Adipose tissue (tissue), 3 donors: ENCODE data around the gene B4GALT6. TPM values are rescaled to one million over a fixed set of nuclear protein-coding genes. Genes with fewer than 3 reads are reported as not detected.
"Not testable (repeated sequence)": the region's sequence is repeated elsewhere in the genome, so short reads cannot be mapped to it uniquely, and the experiment has no call there.

Experiments used
- H3K27ac ChIP-seq: one replicate; pipeline ENCODE4 v1.5.1; 2013; ENCODE audit warnings: low read depth, low read length
- WGBS, 3 donors: extraction: QIAGEN DNeasy Blood & Tissue Kit; methylation state at CpG; one replicate each; pipeline ENCODE4 v1.1.7; 2013; 5-methylcytosine and 5-hydroxymethylcytosine counted together
- polyA plus RNA-seq, 3 donors: library from polyadenylated mRNA; stranded (reverse); fragments of 200-250 nt; gene quantifications; one replicate each; pipeline ENCODE4 v1.2.3, GENCODE V29; 2013
- donor health status: healthy with polysubstance abuse.
- donor health status: Bipolar disorder and iron deficiency.
- donor health status: healthy.

The B4GALT6 gene, protein sequence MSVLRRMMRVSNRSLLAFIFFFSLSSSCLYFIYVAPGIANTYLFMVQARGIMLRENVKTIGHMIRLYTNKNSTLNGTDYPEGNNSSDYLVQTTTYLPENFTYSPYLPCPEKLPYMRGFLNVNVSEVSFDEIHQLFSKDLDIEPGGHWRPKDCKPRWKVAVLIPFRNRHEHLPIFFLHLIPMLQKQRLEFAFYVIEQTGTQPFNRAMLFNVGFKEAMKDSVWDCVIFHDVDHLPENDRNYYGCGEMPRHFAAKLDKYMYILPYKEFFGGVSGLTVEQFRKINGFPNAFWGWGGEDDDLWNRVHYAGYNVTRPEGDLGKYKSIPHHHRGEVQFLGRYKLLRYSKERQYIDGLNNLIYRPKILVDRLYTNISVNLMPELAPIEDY
- 1 to 10 TPM in 2 of 3 donors, under 1 TPM in 1; 0.87 to 1.9 (median 1.9) TPM for polyA plus RNA-seq

GRCh38 chr18:31684279-31685096 lies at the start of gene B4GALT6:
TSS of gene B4GALT6 (minus strand) at chr18:31684581. CDS start at chr18:31684426, 155 bp downstream.
- H3K27ac ChIP-seq, result no peak within 1 kb of the TSS
- WGBS, 3 donors, result 0 to 1% (median 1%) methylated on average over 55 to 85 of the region's 86 CpGs

DNA sequence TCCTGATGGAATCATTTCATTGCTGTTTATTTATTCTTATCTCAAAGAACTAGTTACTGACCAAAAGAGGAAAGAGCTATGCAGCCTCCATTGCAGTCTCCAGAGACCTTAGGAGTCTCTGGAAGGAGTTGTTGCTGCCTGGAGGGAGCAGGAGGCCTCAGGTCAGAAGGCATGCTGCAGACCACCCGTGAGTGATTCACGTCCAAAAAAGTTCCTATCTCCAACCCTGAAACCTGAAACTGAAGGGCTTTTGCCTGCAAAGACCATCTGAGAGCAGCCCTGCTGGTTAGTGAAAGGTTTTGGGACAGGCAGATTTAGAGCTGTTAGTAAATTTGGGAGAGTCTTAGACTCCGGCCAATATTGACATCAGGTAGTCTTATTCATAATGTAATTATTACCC lies 47.2 kb upstream of the B4GALT6 start:
- H3K27ac ChIP-seq, result no peak overlapping the region
- WGBS, 3 donors, result 51 to 67% (median 61%) methylated on average over 3 of the region's 3 CpGs

DNA sequence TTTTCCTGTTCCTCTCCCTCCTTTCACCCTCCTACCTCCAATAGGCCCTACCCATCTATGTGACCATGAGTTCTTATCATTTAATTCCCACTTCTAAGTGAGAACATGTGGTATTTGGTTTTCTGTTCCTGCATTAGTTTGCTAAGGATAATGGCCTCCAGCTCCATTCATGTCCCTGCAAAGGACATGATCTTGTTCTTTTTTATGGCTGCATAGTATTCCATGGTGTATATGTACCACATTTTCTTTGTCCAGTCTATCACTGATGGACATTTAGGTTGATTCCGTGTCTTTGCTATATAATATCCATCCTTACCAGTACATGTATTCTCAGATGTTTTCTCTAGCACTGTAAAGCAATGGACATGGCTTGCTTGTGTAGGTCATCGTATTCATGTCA lies 44.8 kb upstream of the B4GALT6 start:
- H3K27ac ChIP-seq, result not testable (repeated sequence)
- 88 to 96% (median 94%) methylated on average over 2 of the region's 2 CpGs for WGBS, 3 donors

GRCh38 chr18:31723990-31724711 lies 39.8 kb upstream of the B4GALT6 start:
- H3K27ac ChIP-seq, result no peak overlapping the region
- 5 to 16% (median 9%) methylated on average over 42 to 43 of the region's 43 CpGs for WGBS, 3 donors

- H3K27ac ChIP-seq, result no peak overlapping the region
- 40 to 61% (median 50%) methylated on average over 7 of the region's 7 CpGs for WGBS, 3 donors
These were observed 39.2 kb upstream of the B4GALT6 start for GRCh38 chr18:31723639-31723989.

GRCh38 chr18:31722369-31722957 lies 38.1 kb upstream of the B4GALT6 start:
- H3K27ac ChIP-seq, result no peak overlapping the region
- 31 to 38% (median 33%) methylated on average over 7 of the region's 7 CpGs for WGBS, 3 donors

GRCh38 chr18:31721601-31722000 lies 37.2 kb upstream of the B4GALT6 start:
- no peak overlapping the region for H3K27ac ChIP-seq
- WGBS, 3 donors, result 60 to 84% (median 81%) methylated on average over 3 of the region's 3 CpGs

DNA sequence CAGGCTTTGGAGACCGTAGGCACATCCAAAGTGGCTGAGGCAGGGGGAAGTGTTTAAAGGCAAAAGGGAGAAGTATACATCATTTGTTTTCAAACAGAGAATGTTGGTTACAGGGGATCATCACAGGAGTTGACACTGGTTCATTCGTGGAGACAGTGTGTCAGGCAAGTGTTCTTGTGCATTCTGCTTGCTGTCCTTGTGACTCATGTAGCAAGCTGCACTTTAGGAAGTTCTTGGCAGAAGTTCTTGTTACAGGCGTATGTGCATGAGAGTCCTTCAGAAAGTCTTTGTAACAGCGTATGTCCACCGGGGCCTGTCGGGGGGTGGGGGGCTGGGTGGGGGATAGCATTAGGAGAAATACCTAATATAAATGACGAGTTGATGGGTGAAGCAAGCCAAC lies 36.5 kb upstream of the B4GALT6 start:
- WGBS, 3 donors, result 64 to 70% (median 66%) methylated on average over 7 of the region's 7 CpGs
- no peak overlapping the region for H3K27ac ChIP-seq

- 72 to 94% (median 93%) methylated on average over 7 of the region's 7 CpGs for WGBS, 3 donors
- no peak overlapping the region for H3K27ac ChIP-seq
These were observed 35.1 kb upstream of the B4GALT6 start for GRCh38 chr18:31719363-31720006.

- WGBS, 3 donors, result 79 to 83% (median 81%) methylated on average over 3 of the region's 3 CpGs
- H3K27ac ChIP-seq, result no peak overlapping the region
These were observed 34.0 kb upstream of the B4GALT6 start for GRCh38 chr18:31718386-31718785.

- no peak overlapping the region for H3K27ac ChIP-seq
- WGBS, 3 donors, result 62 to 74% (median 64%) methylated on average over 3 of the region's 3 CpGs
These were observed 32.0 kb upstream of the B4GALT6 start for GRCh38 chr18:31716362-31716761.

DNA sequence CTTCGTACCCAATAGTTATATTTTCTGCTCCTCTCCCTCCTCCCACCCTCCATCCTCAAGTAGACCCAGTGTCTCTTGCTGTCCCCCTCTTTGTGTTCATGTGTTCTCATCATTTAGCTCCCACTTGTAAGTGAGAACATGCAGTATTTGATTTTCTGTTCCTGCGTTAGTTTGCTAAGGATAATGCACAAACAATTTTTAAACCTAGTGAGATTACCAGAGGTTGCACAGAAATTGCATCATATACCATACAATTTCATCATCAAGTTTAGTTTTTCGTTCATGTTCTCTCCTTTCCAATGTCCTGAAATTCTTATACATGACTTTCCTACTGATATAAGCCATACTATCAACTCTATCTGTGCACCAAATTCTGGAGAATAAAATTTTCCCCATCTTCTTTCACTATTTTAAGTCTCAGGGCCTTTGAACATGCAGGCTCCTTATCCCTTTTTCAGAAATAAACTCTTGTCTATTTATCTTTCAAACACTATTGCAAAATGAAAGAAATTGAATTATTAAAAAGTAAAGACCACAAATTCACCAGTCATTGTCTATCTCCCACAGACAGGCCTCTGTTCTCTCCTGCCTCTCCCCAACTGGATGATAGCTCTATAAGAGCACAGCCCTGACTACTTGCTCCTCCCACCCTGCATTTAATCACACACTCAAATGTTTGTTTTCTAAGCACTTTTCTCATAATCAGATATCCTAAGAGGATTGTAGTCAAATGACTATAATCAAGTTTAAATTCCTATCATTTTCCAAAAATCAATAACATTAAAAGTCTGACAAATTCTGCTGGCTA lies 27.2 kb upstream of the B4GALT6 start:
- WGBS, 3 donors, result 66 to 79% (median 68%) methylated on average over 3 of the region's 3 CpGs

DNA sequence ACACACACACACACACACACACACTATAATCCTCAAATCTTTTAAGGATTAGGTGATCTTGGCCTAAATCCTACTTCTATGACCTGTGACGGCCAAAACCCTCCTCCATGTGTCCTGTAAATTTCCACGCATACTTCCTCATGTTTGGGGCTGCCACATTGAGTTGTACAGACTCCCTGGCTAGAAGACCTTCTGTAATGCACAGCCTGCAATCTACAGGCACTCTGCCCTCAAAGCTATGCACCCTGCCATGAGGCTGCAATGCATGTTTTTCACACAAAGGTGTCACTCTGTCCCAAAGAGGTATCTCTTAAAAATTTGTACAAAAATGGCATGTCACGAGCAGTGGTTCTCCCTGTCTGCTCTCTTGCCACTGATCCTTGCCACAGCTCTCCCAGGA lies 26.4 kb upstream of the B4GALT6 start:
- 65 to 77% (median 67%) methylated on average over 3 of the region's 3 CpGs for WGBS, 3 donors
- H3K27ac ChIP-seq, result no peak overlapping the region

More for the DNA sequence above, 27.2 kb upstream of the B4GALT6 start:
- H3K27ac ChIP-seq, result no peak overlapping the region

- no peak overlapping the region for H3K27ac ChIP-seq
These were observed 23.4 kb upstream of the B4GALT6 start for GRCh38 chr18:31707815-31708214.

GRCh38 chr18:31702449-31702848 lies 18.1 kb upstream of the B4GALT6 start:
- no peak overlapping the region for H3K27ac ChIP-seq
- whole genome bisulfite sequencing, 3 donors, result 94 to 97% (median 94%) methylated on average over 3 of the region's 3 CpGs

- H3K27ac ChIP-seq, result no peak overlapping the region
- 45 to 79% (median 53%) methylated on average over 1 of the region's 1 CpG for WGBS, 3 donors
These were observed 17.4 kb upstream of the B4GALT6 start for GRCh38 chr18:31701744-31702143.

- WGBS, 3 donors, result 85 to 94% (median 90%) methylated on average over 1 of the region's 1 CpG
- no peak overlapping the region for H3K27ac ChIP-seq
These were observed 16.6 kb upstream of the B4GALT6 start for GRCh38 chr18:31700990-31701389.
